IMR-90 (cell line): ENCODE measurements around the gene LIPM. TPM values are rescaled to one million over a fixed set of nuclear protein-coding genes. Genes with fewer than 3 reads are reported as not detected.

ENCODE experiments used
- ATAC-seq: fragments of 200-7000 bp; cut with Tn5 transposase; 2 replicates; pipeline ENCODE4 v1.9.1; 2020; ENCODE audit warnings: low read depth, mild to moderate bottlenecking, moderate library complexity
- BruUV-seq: library from RNA; stranded (reverse); fragments of 400-500 nt; replicated peaks from 2 replicates; lab custom pipeline; 2021; lab: Mats Ljungman, UMichigan
- CTCF ChIA-PET: fragments of 300-600 bp; formaldehyde crosslinking; extraction: SDS; loops from one replicate; lab custom pipeline; 2021; ENCODE audit warnings: antibody characterized with exemption; lab: Yijun Ruan, JAX
- POLR2A ChIA-PET: fragments of 300-600 bp; sonication (Branson Sonifier 250); formaldehyde crosslinking; loops from one replicate; lab custom pipeline; 2022; ENCODE audit warnings: antibody characterized with exemption; ENCODE audit not compliant: unreplicated experiment; lab: Charles Lee
- DNase-seq: peaks from one replicate; pipeline ENCODE4 v3.0.0; 2013
- H2AFZ ChIP-seq: replicated peaks from 2 replicates; pipeline ENCODE3; 2013; ENCODE audit warnings: low read length, mild to moderate bottlenecking; ENCODE audit not compliant: poor library complexity
- H2AK5ac ChIP-seq: 2 replicates; pipeline ENCODE4 v1.6.1; 2013; ENCODE audit warnings: low read depth, low read length, inconsistent platforms
- H2AK9ac ChIP-seq: replicated peaks from 2 replicates; pipeline ENCODE3; 2013; ENCODE audit warnings: mild to moderate bottlenecking, low read depth, low read length, moderate library complexity; ENCODE audit not compliant: poor library complexity
- H2BK120ac ChIP-seq: 2 replicates; pipeline ENCODE4 v1.6.1; 2013; ENCODE audit warnings: low read depth, low read length, inconsistent platforms
- H2BK15ac ChIP-seq: 3 replicates; pipeline ENCODE4 v1.6.1; 2013; ENCODE audit warnings: low read depth, low read length, inconsistent platforms
- H2BK20ac ChIP-seq: 2 replicates; pipeline ENCODE4 v1.6.1; 2013; ENCODE audit warnings: low read depth, mild to moderate bottlenecking, inconsistent platforms, low read length, moderate library complexity
- H2BK5ac ChIP-seq: 2 replicates; pipeline ENCODE4 v1.6.1; 2013; ENCODE audit warnings: mild to moderate bottlenecking, low read depth, low read length, inconsistent platforms; ENCODE audit not compliant: poor library complexity, severe bottlenecking
- H3K14ac ChIP-seq: replicated peaks from 2 replicates; pipeline ENCODE4 v1.6.1; 2013; ENCODE audit warnings: low read depth, low read length, inconsistent platforms
- H3K18ac ChIP-seq: 2 replicates; pipeline ENCODE4 v1.6.1; 2013; ENCODE audit warnings: low read depth, low read length, control low read depth
- H3K23ac ChIP-seq: 2 replicates; pipeline ENCODE4 v1.6.1; 2013; ENCODE audit warnings: low read depth, low read length, inconsistent platforms
- H3K27ac ChIP-seq: 2 replicates; pipeline ENCODE4 v1.5.1; 2013; ENCODE audit warnings: mild to moderate bottlenecking, control low read depth, low read length; ENCODE audit not compliant: insufficient read depth
- H3K27me3 ChIP-seq: 2 replicates; pipeline ENCODE4 v1.6.1; 2013; ENCODE audit warnings: low read length; ENCODE audit not compliant: control insufficient read depth, insufficient read depth
- H3K36me3 ChIP-seq: 2 replicates; pipeline ENCODE4 v1.6.1; 2013; ENCODE audit warnings: low read length, mixed read lengths; ENCODE audit not compliant: control insufficient read depth, insufficient read depth
- H3K4ac ChIP-seq: 2 replicates; pipeline ENCODE4 v1.6.1; 2013; ENCODE audit warnings: low read depth, low read length, inconsistent platforms
- H3K4me1 ChIP-seq: 2 replicates; pipeline ENCODE4 v1.6.1; 2013; ENCODE audit warnings: low read length, mixed read lengths; ENCODE audit not compliant: control insufficient read depth, insufficient read depth
- H3K4me2 ChIP-seq: 2 replicates; pipeline ENCODE4 v1.6.1; 2013; ENCODE audit warnings: low read depth, mild to moderate bottlenecking, control low read depth, low read length, moderate library complexity
- H3K4me3 ChIP-seq: 2 replicates; pipeline ENCODE4 v1.5.1; 2013; ENCODE audit warnings: low read depth, mild to moderate bottlenecking, control low read depth, low read length, moderate library complexity; ENCODE audit not compliant: insufficient read depth
- H3K56ac ChIP-seq: 2 replicates; pipeline ENCODE4 v1.6.1; 2013; ENCODE audit warnings: low read length, inconsistent platforms; ENCODE audit not compliant: insufficient read depth; ENCODE audit errors: extremely low read depth
- H3K79me1 ChIP-seq, 2 experiments: 2 replicates each; pipeline ENCODE4 v1.6.1; 2013; ENCODE audit warnings: low read length in 2 of 2, inconsistent platforms in 1 of 2, low read depth in 1 of 2
- H3K9ac ChIP-seq: 2 replicates; pipeline ENCODE4 v1.6.1; 2013; ENCODE audit warnings: low read depth, low read length, control low read depth
- H3K9me1 ChIP-seq: 2 replicates; pipeline ENCODE4 v1.6.1; 2013; ENCODE audit warnings: low read length, inconsistent platforms; ENCODE audit not compliant: insufficient read depth
- H3K9me3 ChIP-seq: 2 replicates; pipeline ENCODE4 v1.6.1; 2013; ENCODE audit warnings: low read length; ENCODE audit not compliant: control insufficient read depth, insufficient read depth
- H4K20me1 ChIP-seq: 2 replicates; pipeline ENCODE4 v1.6.1; 2013; ENCODE audit warnings: low read length, inconsistent platforms; ENCODE audit not compliant: insufficient read depth
- H4K5ac ChIP-seq: 2 replicates; pipeline ENCODE4 v1.6.1; 2013; ENCODE audit warnings: mild to moderate bottlenecking, low read depth, low read length, control low read depth
- H4K8ac ChIP-seq, 2 experiments: 2 replicates each; pipeline ENCODE4 v1.6.1; 2013; ENCODE audit warnings: low read depth in 2 of 2, low read length in 2 of 2, control low read depth in 1 of 2, inconsistent platforms in 1 of 2
- H4K91ac ChIP-seq: 2 replicates; pipeline ENCODE4 v1.6.1; 2013; ENCODE audit warnings: low read depth, low read length, inconsistent platforms; ENCODE audit not compliant: insufficient read depth
- BHLHE40 ChIP-seq: fragments of 150-350 bp; IDR thresholded peaks from 2 replicates; pipeline ENCODE4 v1.6.1; 2016; ENCODE audit warnings: mild to moderate bottlenecking, low read depth, low read length
- CEBPB ChIP-seq: IDR thresholded peaks from 2 replicates; pipeline ENCODE4 v1.6.1; 2012; ENCODE audit warnings: low read depth, low read length, improper control_type of control experiment
- CHD1 ChIP-seq: IDR thresholded peaks from 2 replicates; pipeline ENCODE4 v1.6.1; 2012; ENCODE audit warnings: low read depth, low read length, improper control_type of control experiment
- FOS ChIP-seq: fragments of 150-350 bp; IDR thresholded peaks from 2 replicates; pipeline ENCODE4 v1.6.1; 2016; ENCODE audit warnings: low read depth, low read length
- MAFK ChIP-seq: IDR thresholded peaks from 2 replicates; pipeline ENCODE4 v1.6.1; 2012; ENCODE audit warnings: low read depth, low read length, improper control_type of control experiment
- MAZ ChIP-seq: IDR thresholded peaks from 2 replicates; pipeline ENCODE4 v1.6.1; 2012; ENCODE audit warnings: low read depth, mild to moderate bottlenecking, low read length, improper control_type of control experiment, moderate library complexity, borderline replicate concordance
- MXI1 ChIP-seq: IDR thresholded peaks from 2 replicates; pipeline ENCODE4 v1.6.1; 2012; ENCODE audit warnings: low read depth, mild to moderate bottlenecking, low read length, moderate library complexity, borderline replicate concordance
- NFE2L2 ChIP-seq: fragments of 150-350 bp; IDR thresholded peaks from 2 replicates; pipeline ENCODE4 v1.6.1; 2016; ENCODE audit warnings: low read depth, mild to moderate bottlenecking, low read length
- POLR2A ChIP-seq: IDR thresholded peaks from 2 replicates; pipeline ENCODE4 v1.6.1; 2012; ENCODE audit warnings: mild to moderate bottlenecking, low read depth, low read length
- RAD21 ChIP-seq: IDR thresholded peaks from 2 replicates; pipeline ENCODE4 v1.6.1; 2012; ENCODE audit warnings: low read length, improper control_type of control experiment
- RCOR1 ChIP-seq: IDR thresholded peaks from 2 replicates; pipeline ENCODE4 v1.6.1; 2012; ENCODE audit warnings: mild to moderate bottlenecking, low read length, improper control_type of control experiment; ENCODE audit not compliant: insufficient replicate concordance
- RFX5 ChIP-seq: IDR thresholded peaks from 2 replicates; pipeline ENCODE4 v1.8.0; 2012; ENCODE audit warnings: low read depth, mild to moderate bottlenecking, low read length, moderate library complexity
- SMC3 ChIP-seq: fragments of 150-350 bp; IDR thresholded peaks from 2 replicates; pipeline ENCODE4 v1.6.1; 2016; ENCODE audit warnings: low read depth, mild to moderate bottlenecking, antibody characterized with exemption, low read length, moderate library complexity
- WGBS, 2 experiments: methylation state at CpG; one replicate each; pipeline versions ENCODE4 v1.1.5 to v1.1.7; 2013; ENCODE audit warnings: missing lambda C conversion rate in 2 of 2; ENCODE audit not compliant: insufficient read length in 1 of 2; ENCODE audit errors: extremely low coverage in 2 of 2; 5-methylcytosine and 5-hydroxymethylcytosine counted together
- dilution Hi-C: fragments of 300-500 bp; cut with HindIII; formaldehyde crosslinking; loops from one replicate; pipeline ENCODE4 v1.14.3; 2018; ENCODE audit warnings: low sequenced_read_pairs; ENCODE audit not compliant: unreplicated experiment
- in situ Hi-C: fragments of 300-500 bp; cut with MboI; formaldehyde crosslinking; loops from 3 replicates; pipeline ENCODE4 v1.14.3; 2019; ENCODE audit warnings: low sequenced_read_pairs, inconsistent platforms, mixed read lengths
- intact Hi-C: fragments of 100-400 bp; cut with micrococcal nuclease; formaldehyde crosslinking; loops from 2 replicates; pipeline ENCODE4 v1.10.0; 2022
- polyA plus RNA-seq, 3 experiments: library from polyadenylated mRNA; depleted of rRNA; stranded (reverse); fragments of >200 nt; gene quantifications; 2 replicates each; pipeline ENCODE4 v1.2.3, GENCODE V29; 2012; ENCODE audit warnings: low replicate concordance in 1 of 3
- total RNA-seq: library from RNA; depleted of rRNA; stranded (reverse); fragments of >200 nt; gene quantifications from 2 replicates; pipeline ENCODE4 v1.2.3, GENCODE V29; 2012
- TF ChIP-seq, protein P1 (sequence below): fragments of 150-350 bp; IDR thresholded peaks from 2 replicates; pipeline ENCODE4 v1.6.1; 2017; ENCODE audit warnings: mild to moderate bottlenecking, antibody characterized with exemption, low read length, low read depth
- TF ChIP-seq, protein P2 (sequence below): conservative IDR thresholded peaks from 2 replicates; pipeline ENCODE4 v1.5.1; 2012; ENCODE audit warnings: mild to moderate bottlenecking, low read depth, low read length, improper control_type of control experiment
- TF ChIP-seq, protein P3 (sequence below): fragments of 150-350 bp; IDR thresholded peaks from 2 replicates; pipeline ENCODE4 v1.6.1; 2016; ENCODE audit warnings: low read depth, mild to moderate bottlenecking, low read length, moderate library complexity, borderline replicate concordance

The LIPM gene
- total and polyA plus RNA-seq, 2 of the 4 experiments (the other 2 are of a cell fraction) = not detected

DNA sequence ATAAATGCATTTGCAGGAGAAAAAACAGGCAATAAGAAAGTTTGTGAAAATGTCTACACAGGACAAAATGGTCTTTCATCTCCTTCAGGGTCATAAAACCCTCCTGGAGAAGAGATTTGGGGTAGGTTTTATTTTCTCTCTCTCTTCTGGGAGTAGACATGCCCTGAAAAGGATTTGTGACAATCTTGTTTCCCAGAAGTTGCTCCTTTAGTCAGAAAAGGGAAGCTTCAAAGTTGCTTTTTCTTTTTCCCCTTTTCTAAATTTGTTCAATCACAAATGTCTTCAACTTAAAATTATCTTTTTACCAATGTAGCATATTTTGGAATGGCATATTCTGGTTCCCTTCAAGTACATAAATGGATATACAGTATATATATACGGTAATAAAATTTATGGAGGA lies 58.5 kb downstream of the LIPM start:
- H3K18ac ChIP-seq = no peak overlapping the region
- no peak overlapping the region for H2BK15ac ChIP-seq
- no peak overlapping the region for H4K8ac ChIP-seq
- WGBS, 2 experiments = no CpG with 5 or more reads among the region's 1 CpG
- no peak overlapping the region for H2AK5ac ChIP-seq
- no peak overlapping the region for H3K14ac ChIP-seq
- no peaks in the 10 kb centered on the region for H3K79me1 ChIP-seq
- POLR2A ChIA-PET = no interaction called here
- dilution Hi-C loops (no loop called here), in situ Hi-C loops (no loop called here), intact Hi-C loops (no loop called here)
- no TSS peak for BruUV-seq
- no peak overlapping the region for H3K4ac ChIP-seq
- H4K91ac ChIP-seq = no peak overlapping the region
- no peak overlapping the region for H3K56ac ChIP-seq
- H2AK9ac ChIP-seq = no peak overlapping the region
- H3K9me1 ChIP-seq = no peaks in the 10 kb centered on the region
- no peaks in the 10 kb centered on the region for H3K36me3 ChIP-seq
- TF ChIP-seq BHLHE40 (no peak), MAFK (no peak), CHD1 (no peak), RCOR1 (no peak), FOS (no peak), CEBPB (no peak), MXI1 (no peak), NFE2L2 (no peak), MAZ (no peak), POLR2A (no peak), RFX5 (no peak), RAD21 (no peak), SMC3 (no peak)
- TF ChIP-seq, protein P1, sequence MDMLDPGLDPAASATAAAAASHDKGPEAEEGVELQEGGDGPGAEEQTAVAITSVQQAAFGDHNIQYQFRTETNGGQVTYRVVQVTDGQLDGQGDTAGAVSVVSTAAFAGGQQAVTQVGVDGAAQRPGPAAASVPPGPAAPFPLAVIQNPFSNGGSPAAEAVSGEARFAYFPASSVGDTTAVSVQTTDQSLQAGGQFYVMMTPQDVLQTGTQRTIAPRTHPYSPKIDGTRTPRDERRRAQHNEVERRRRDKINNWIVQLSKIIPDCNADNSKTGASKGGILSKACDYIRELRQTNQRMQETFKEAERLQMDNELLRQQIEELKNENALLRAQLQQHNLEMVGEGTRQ = no peak
- TF ChIP-seq, protein P2, sequence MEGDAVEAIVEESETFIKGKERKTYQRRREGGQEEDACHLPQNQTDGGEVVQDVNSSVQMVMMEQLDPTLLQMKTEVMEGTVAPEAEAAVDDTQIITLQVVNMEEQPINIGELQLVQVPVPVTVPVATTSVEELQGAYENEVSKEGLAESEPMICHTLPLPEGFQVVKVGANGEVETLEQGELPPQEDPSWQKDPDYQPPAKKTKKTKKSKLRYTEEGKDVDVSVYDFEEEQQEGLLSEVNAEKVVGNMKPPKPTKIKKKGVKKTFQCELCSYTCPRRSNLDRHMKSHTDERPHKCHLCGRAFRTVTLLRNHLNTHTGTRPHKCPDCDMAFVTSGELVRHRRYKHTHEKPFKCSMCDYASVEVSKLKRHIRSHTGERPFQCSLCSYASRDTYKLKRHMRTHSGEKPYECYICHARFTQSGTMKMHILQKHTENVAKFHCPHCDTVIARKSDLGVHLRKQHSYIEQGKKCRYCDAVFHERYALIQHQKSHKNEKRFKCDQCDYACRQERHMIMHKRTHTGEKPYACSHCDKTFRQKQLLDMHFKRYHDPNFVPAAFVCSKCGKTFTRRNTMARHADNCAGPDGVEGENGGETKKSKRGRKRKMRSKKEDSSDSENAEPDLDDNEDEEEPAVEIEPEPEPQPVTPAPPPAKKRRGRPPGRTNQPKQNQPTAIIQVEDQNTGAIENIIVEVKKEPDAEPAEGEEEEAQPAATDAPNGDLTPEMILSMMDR = no peak
- TF ChIP-seq, protein P3, sequence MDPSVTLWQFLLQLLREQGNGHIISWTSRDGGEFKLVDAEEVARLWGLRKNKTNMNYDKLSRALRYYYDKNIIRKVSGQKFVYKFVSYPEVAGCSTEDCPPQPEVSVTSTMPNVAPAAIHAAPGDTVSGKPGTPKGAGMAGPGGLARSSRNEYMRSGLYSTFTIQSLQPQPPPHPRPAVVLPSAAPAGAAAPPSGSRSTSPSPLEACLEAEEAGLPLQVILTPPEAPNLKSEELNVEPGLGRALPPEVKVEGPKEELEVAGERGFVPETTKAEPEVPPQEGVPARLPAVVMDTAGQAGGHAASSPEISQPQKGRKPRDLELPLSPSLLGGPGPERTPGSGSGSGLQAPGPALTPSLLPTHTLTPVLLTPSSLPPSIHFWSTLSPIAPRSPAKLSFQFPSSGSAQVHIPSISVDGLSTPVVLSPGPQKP = no peak
- H3K27ac ChIP-seq = no peak overlapping the region
- H3K4me3 ChIP-seq = no peak overlapping the region
- H2BK20ac ChIP-seq = no peak overlapping the region
- ATAC-seq (no peak), DNase-seq (no peak)
- H3K9ac ChIP-seq = no peak overlapping the region
- CTCF ChIA-PET = no interaction called here
- no peaks in the 10 kb centered on the region for H3K9me3 ChIP-seq
- no peaks in the 10 kb centered on the region for H3K4me1 ChIP-seq
- no peak overlapping the region for H2AFZ ChIP-seq
- H4K20me1 ChIP-seq = no peaks in the 10 kb centered on the region
- no peak overlapping the region for H2BK5ac ChIP-seq
- H3K4me2 ChIP-seq = no peak overlapping the region
- no peak overlapping the region for H3K23ac ChIP-seq
- peaks cover 7% of the 10 kb centered on the region for H3K27me3 ChIP-seq
- no peak overlapping the region for H4K5ac ChIP-seq
- no peak overlapping the region for H2BK120ac ChIP-seq
